Renal cortex interstitium (tissue), 11 donors: ENCODE data around the gene HIVEP1. TPM values are rescaled to one million over a fixed set of nuclear protein-coding genes. Genes with fewer than 3 reads are reported as not detected.

Experiments used
- DNase-seq, 11 donors: peaks; one replicate each; pipeline ENCODE4 v3.0.0-alpha.2; 2013; ENCODE audit warnings: low read depth in 9 of 11, low spot score in 4 of 11; ENCODE audit errors: extremely low read depth in 1 of 11
- polyA plus RNA-seq, 3 donors: library from polyadenylated mRNA; unstranded; fragments of 120-200 nt; gene quantifications; one replicate each; pipeline ENCODE4 v1.2.1, GENCODE V29; 2013; ENCODE audit not compliant: insufficient read length in 3 of 3

Gene HIVEP1
- polyA plus RNA-seq, 3 donors, result 22.4 to 24.7 (median 23.2) TPM

- DNase-seq, result no peak
Measured at GRCh38 chr6:12186528-12186927, 174.4 kb downstream of the HIVEP1 start.

GRCh38 chr6:12189150-12189549, 177.0 kb downstream of the HIVEP1 start:
- DNase-seq, result no peak

- DNase-seq, result no peak
Measured at GRCh38 chr6:12189661-12190060, 177.5 kb downstream of the HIVEP1 start.

- DNase-seq, result no peak
Measured at GRCh38 chr6:12190252-12190651, 178.1 kb downstream of the HIVEP1 start.

GRCh38 chr6:12196326-12196936, 184.3 kb downstream of the HIVEP1 start:
- DNase-seq, result no peak

- DNase-seq, result no peak
Measured at GRCh38 chr6:12198851-12199250, 186.7 kb downstream of the HIVEP1 start.

- no peak for DNase-seq
Measured at GRCh38 chr6:12200015-12200564, 188.0 kb downstream of the HIVEP1 start.

GRCh38 chr6:12200761-12201160, 188.6 kb downstream of the HIVEP1 start:
- no peak for DNase-seq

- DNase-seq, result peak in 9 of 11 donors; percentile 6 to 43 (median 21)
Measured at GRCh38 chr6:12203001-12203400, 190.9 kb downstream of the HIVEP1 start.

GRCh38 chr6:12208190-12208589, 196.1 kb downstream of the HIVEP1 start:
- DNase-seq, result no peak

- DNase-seq, result no peak
Measured at GRCh38 chr6:12208673-12209072, 196.6 kb downstream of the HIVEP1 start.

Other genes with a start within 250 kb of the HIVEP1 start
- 1 to 10 TPM in 2 of 3 donors, under 1 TPM in 1; 0.81 to 1.7 (median 1.1) TPM for gene ADTRP, start 233.5 kb upstream of the HIVEP1 start, polyA plus RNA-seq